Breast epithelium (tissue), 4 donors: Measurements from ENCODE around the gene PNPT1. TPM values are rescaled to one million over a fixed set of nuclear protein-coding genes. Genes with fewer than 3 reads are reported as not detected.

Source experiments
- DNase-seq, 2 donors: peaks; one replicate each; pipeline ENCODE4 v3.0.0-alpha.2; 2019; ENCODE audit warnings: low spot score in 2 of 2
- H3K27ac ChIP-seq, 2 donors: fragments of 200-600 bp; sonication (generic) in 1 of 2; one replicate each; pipeline ENCODE4 v1.5.1; 2016 to 2019; ENCODE audit warnings: mild to moderate bottlenecking in 1 of 2
- H3K27me3 ChIP-seq, 2 donors: fragments of 200-600 bp; sonication (generic) in 1 of 2; one replicate each; pipeline versions ENCODE4 v1.5.1 to v1.6.0; 2017 to 2019; ENCODE audit warnings: control low read depth in 1 of 2, mild to moderate bottlenecking in 1 of 2
- H3K36me3 ChIP-seq: fragments of 200-600 bp; one replicate; pipeline ENCODE4 v1.5.1; 2019
- H3K4me1 ChIP-seq, 2 donors: fragments of 200-600 bp; sonication (generic); one replicate each; pipeline ENCODE4 v1.5.1; 2016 to 2019; ENCODE audit warnings: control low read depth in 1 of 2
- H3K4me3 ChIP-seq, 3 donors: fragments of 200-600 bp; sonication (generic); 1 replicate in 2 of 3; 2 replicates in 1 of 3; pipeline ENCODE4 v1.5.1; 2016 to 2019; ENCODE audit warnings: mild to moderate bottlenecking in 3 of 3, moderate library complexity in 2 of 3
- H3K9me3 ChIP-seq, 2 donors: fragments of 200-600 bp; sonication (generic) in 1 of 2; one replicate each; pipeline ENCODE4 v1.5.1; 2016 to 2019; ENCODE audit warnings: control low read depth in 1 of 2
- POLR2A ChIP-seq: fragments of 450-650 bp; IDR thresholded peaks from one replicate; pipeline ENCODE4 v1.6.1; 2016; ENCODE audit warnings: antibody characterized with exemption, mild to moderate bottlenecking, moderate library complexity
- POLR2AphosphoS5 ChIP-seq, 3 donors: sonication (generic); formaldehyde crosslinking; IDR thresholded peaks; one replicate each; pipeline ENCODE4 v1.6.1; 2017; ENCODE audit warnings: antibody characterized with exemption in 3 of 3
- intact Hi-C: fragments of 100-400 bp; cut with DNase I; formaldehyde crosslinking; loops from one replicate; pipeline ENCODE4 v1.15.1; 2023; ENCODE audit warnings: low total_unique reads
- total RNA-seq, 3 donors: library from RNA; depleted of rRNA; stranded (reverse); fragments of >200 nt; gene quantifications; one replicate each; pipeline ENCODE4 v1.1.0, GENCODE V29; 2016
- TF ChIP-seq, protein P1 (sequence below), 3 donors: fragments of 450-650 bp; IDR thresholded peaks; one replicate each; pipeline ENCODE4 v1.5.1; 2016 to 2017; ENCODE audit warnings: antibody characterized with exemption in 3 of 3, mild to moderate bottlenecking in 3 of 3, moderate library complexity in 3 of 3

PNPT1 gene
- total RNA-seq, 3 donors from 2014 or later = 11.5 to 24.9 (median 21.8) TPM

- peak in 1 of 2 donors; percentile 39 for DNase-seq
- TF ChIP-seq, protein P1, sequence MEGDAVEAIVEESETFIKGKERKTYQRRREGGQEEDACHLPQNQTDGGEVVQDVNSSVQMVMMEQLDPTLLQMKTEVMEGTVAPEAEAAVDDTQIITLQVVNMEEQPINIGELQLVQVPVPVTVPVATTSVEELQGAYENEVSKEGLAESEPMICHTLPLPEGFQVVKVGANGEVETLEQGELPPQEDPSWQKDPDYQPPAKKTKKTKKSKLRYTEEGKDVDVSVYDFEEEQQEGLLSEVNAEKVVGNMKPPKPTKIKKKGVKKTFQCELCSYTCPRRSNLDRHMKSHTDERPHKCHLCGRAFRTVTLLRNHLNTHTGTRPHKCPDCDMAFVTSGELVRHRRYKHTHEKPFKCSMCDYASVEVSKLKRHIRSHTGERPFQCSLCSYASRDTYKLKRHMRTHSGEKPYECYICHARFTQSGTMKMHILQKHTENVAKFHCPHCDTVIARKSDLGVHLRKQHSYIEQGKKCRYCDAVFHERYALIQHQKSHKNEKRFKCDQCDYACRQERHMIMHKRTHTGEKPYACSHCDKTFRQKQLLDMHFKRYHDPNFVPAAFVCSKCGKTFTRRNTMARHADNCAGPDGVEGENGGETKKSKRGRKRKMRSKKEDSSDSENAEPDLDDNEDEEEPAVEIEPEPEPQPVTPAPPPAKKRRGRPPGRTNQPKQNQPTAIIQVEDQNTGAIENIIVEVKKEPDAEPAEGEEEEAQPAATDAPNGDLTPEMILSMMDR (IDR thresholded peaks at IDR 0.05) = no peak
- TF ChIP-seq POLR2A (no peak), POLR2AphosphoS5 (IDR thresholded peaks at IDR 0.05) (peak in 1 of 3 donors; percentile 15)
- H3K4me3 ChIP-seq = peak overlapping the region; percentile 95 to 100 (median 99)
- no peaks in the 10 kb centered on the region for H3K9me3 ChIP-seq
- no peaks in the 10 kb centered on the region for H3K27me3 ChIP-seq
- intact Hi-C loops = no loop called here
- H3K36me3 ChIP-seq = no peaks in the 10 kb centered on the region
- no peaks in the 10 kb centered on the region for H3K4me1 ChIP-seq
- peak overlapping the region; percentile 99 to 100 for H3K27ac ChIP-seq
These were observed 77.0 kb downstream of the PNPT1 start for GRCh38 chr2:55616551-55617174.

- H3K4me3 ChIP-seq = no peak overlapping the region
- no peak for DNase-seq
- H3K36me3 ChIP-seq = no peaks in the 10 kb centered on the region
- TF ChIP-seq, protein P1 (IDR thresholded peaks at IDR 0.05) = no peak
- no peak for TF ChIP-seq POLR2AphosphoS5 (IDR thresholded peaks at IDR 0.05)
- TF ChIP-seq POLR2A = no peak
- intact Hi-C loops = no loop called here
- H3K4me1 ChIP-seq = no peaks in the 10 kb centered on the region
- H3K27me3 ChIP-seq = no peaks in the 10 kb centered on the region
- H3K9me3 ChIP-seq = no peaks in the 10 kb centered on the region
- H3K27ac ChIP-seq = no peak overlapping the region
These were observed 81.6 kb downstream of the PNPT1 start for GRCh38 chr2:55611997-55612396.

DNA sequence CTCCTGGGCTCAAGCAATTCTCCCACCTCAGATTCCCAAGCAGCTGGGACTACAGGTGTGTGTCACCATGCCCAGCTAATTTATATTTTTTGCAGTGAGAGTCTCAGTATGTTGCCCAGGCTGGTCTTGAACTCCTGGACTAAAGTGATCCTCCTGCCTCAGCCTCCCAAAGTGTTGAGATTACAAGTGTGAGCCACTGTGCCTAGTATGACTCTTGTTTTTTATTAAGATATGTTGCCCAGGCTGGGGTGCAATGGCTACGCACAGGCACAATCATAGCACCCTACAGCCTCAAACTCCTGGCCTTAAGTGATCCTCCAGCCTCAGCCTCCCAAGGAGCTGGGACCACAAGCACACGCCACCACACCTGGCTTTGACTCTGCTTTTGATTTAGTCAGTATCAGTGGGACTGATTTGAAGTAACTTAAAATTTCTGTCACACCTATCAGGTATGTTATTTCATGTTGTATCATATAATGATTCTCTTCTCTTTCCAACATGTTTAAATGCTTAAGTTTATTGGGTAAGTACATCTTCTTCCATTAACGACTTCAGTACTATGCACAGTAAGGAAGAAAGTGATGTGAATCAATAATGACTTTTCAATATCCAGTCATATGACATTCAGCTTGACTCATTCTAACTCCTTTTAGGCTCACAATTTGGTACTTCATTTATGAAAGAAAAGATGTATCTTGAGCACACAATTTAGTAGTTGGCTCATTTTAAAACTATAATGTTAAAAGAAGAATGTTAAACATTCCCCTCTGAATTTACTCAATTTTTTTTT is 82.5 kb downstream of the PNPT1 start:
- H3K9me3 ChIP-seq = no peaks in the 10 kb centered on the region
- no peaks in the 10 kb centered on the region for H3K4me1 ChIP-seq
- DNase-seq = no peak
- no peaks in the 10 kb centered on the region for H3K27me3 ChIP-seq
- no peak for TF ChIP-seq POLR2AphosphoS5 (IDR thresholded peaks at IDR 0.05)
- TF ChIP-seq, protein P1 (IDR thresholded peaks at IDR 0.05) = no peak
- no peaks in the 10 kb centered on the region for H3K36me3 ChIP-seq
- no peak overlapping the region for H3K27ac ChIP-seq
- H3K4me3 ChIP-seq = no peak overlapping the region
- intact Hi-C loops = no loop called here

GRCh38 chr2:55609938-55610578 is 83.6 kb downstream of the PNPT1 start:
- H3K4me1 ChIP-seq = no peaks in the 10 kb centered on the region
- no peak for DNase-seq
- H3K27ac ChIP-seq = no peak overlapping the region
- H3K27me3 ChIP-seq = no peaks in the 10 kb centered on the region
- intact Hi-C loops = no loop called here
- no peak overlapping the region for H3K4me3 ChIP-seq
- H3K36me3 ChIP-seq = no peaks in the 10 kb centered on the region
- H3K9me3 ChIP-seq = no peaks in the 10 kb centered on the region
- TF ChIP-seq POLR2AphosphoS5 (IDR thresholded peaks at IDR 0.05) (no peak), POLR2A (no peak)
- TF ChIP-seq, protein P1 (IDR thresholded peaks at IDR 0.05) = no peak
